Astrocyte (in vitro differentiated cells and primary cell): ENCODE measurements around the gene NECTIN4. TPM values are rescaled to one million over a fixed set of nuclear protein-coding genes. Genes with fewer than 3 reads are reported as not detected.

ENCODE experiments used
- DNase-seq: peaks from one replicate; pipeline ENCODE4 v3.0.0-alpha.2; 2010; ENCODE audit warnings: low read depth
- FAIRE-seq: peaks from 2 replicates; lab custom pipeline; 2011; peaks lifted over from hg19 to GRCh38; lab: Jason Lieb, UNC
- H2AFZ ChIP-seq: 2 replicates; pipeline ENCODE4 v1.6.0; 2012; ENCODE audit warnings: low read depth, low read length, inconsistent platforms
- H3K27ac ChIP-seq: 2 replicates; pipeline ENCODE4 v1.5.1; 2011; ENCODE audit warnings: low read depth, low read length, inconsistent platforms
- H3K27me3 ChIP-seq: 2 replicates; pipeline ENCODE4 v1.6.0; 2011; ENCODE audit warnings: low read length, inconsistent platforms; ENCODE audit not compliant: insufficient read depth
- H3K36me3 ChIP-seq: 2 replicates; pipeline ENCODE4 v1.5.1; 2011; ENCODE audit warnings: low read length, inconsistent platforms; ENCODE audit not compliant: insufficient read depth
- H3K4me1 ChIP-seq: 2 replicates; pipeline ENCODE4 v1.5.1; 2011; ENCODE audit warnings: low read length, inconsistent platforms; ENCODE audit not compliant: insufficient read depth
- H3K4me2 ChIP-seq: 2 replicates; pipeline ENCODE4 v1.6.0; 2012; ENCODE audit warnings: low read length, inconsistent platforms
- H3K4me3 ChIP-seq: 2 replicates; pipeline ENCODE4 v1.5.1; 2011; ENCODE audit warnings: low read depth, mild to moderate bottlenecking, low read length, inconsistent platforms; ENCODE audit not compliant: insufficient read depth
- H3K79me2 ChIP-seq: 2 replicates; pipeline ENCODE4 v1.6.0; 2012; ENCODE audit warnings: mild to moderate bottlenecking, low read length, inconsistent platforms; ENCODE audit not compliant: insufficient read depth
- H3K9ac ChIP-seq: 2 replicates; pipeline ENCODE4 v1.6.0; 2012; ENCODE audit warnings: mild to moderate bottlenecking, low read length, inconsistent platforms
- H3K9me3 ChIP-seq: 2 replicates; pipeline ENCODE4 v1.5.1; 2012; ENCODE audit warnings: low read depth, mild to moderate bottlenecking, low read length, inconsistent platforms; ENCODE audit not compliant: insufficient read depth
- H4K20me1 ChIP-seq: 2 replicates; pipeline ENCODE4 v1.6.0; 2012; ENCODE audit warnings: low read length, inconsistent platforms; ENCODE audit not compliant: insufficient read depth
- H3K27ac Mint-ChIP-seq: one replicate; pipeline ENCODE4 v1.8.0; 2021; ENCODE audit warnings: mild to moderate bottlenecking, mixed read lengths; ENCODE audit not compliant: unreplicated experiment
- H3K27me3 Mint-ChIP-seq: one replicate; pipeline ENCODE4 v1.8.0; 2021; ENCODE audit warnings: low read depth, mixed read lengths; ENCODE audit not compliant: unreplicated experiment
- H3K36me3 Mint-ChIP-seq: one replicate; pipeline ENCODE4 v1.8.0; 2021; ENCODE audit warnings: low read depth, mixed read lengths; ENCODE audit not compliant: unreplicated experiment
- H3K4me1 Mint-ChIP-seq: one replicate; pipeline ENCODE4 v1.8.0; 2021; ENCODE audit warnings: low read depth, mixed read lengths; ENCODE audit not compliant: unreplicated experiment
- H3K4me3 Mint-ChIP-seq: one replicate; pipeline ENCODE4 v1.8.0; 2021; ENCODE audit warnings: mild to moderate bottlenecking, moderate library complexity, mixed read lengths; ENCODE audit not compliant: unreplicated experiment
- H3K9me3 Mint-ChIP-seq: one replicate; pipeline ENCODE4 v1.8.0; 2021; ENCODE audit warnings: mild to moderate bottlenecking, mixed read lengths; ENCODE audit not compliant: unreplicated experiment
- CTCF ChIP-seq: IDR thresholded peaks from 2 replicates; pipeline ENCODE4 v1.5.1; 2011; ENCODE audit warnings: low read depth, mild to moderate bottlenecking, inconsistent platforms, low read length, moderate library complexity; ENCODE audit not compliant: insufficient read depth
- EZH2 ChIP-seq: IDR thresholded peaks from 2 replicates; pipeline ENCODE4 v1.6.1; 2012; ENCODE audit warnings: mild to moderate bottlenecking, low read length, inconsistent platforms; ENCODE audit not compliant: insufficient read depth
- total RNA-seq: library from RNA; stranded (reverse); gene quantifications from 2 replicates; pipeline ENCODE4 v1.2.1, GENCODE V29; 2021

The NECTIN4 gene
- total RNA-seq, 1 donor from 2014 or later, result 1.9 TPM

- Histone ChIP-seq H3K27me3 (no peaks in the 10 kb centered on the region), H3K4me3 (peak within 1 kb of the TSS; percentile 55), H3K9me3 (no peaks in the 10 kb centered on the region), H4K20me1 (peaks cover 38% of the 10 kb centered on the region), H3K4me1 (peaks cover 15% of the 10 kb centered on the region), H2AFZ (peak within 1 kb of the TSS; percentile 20), H3K36me3 (peaks cover 15% of the 10 kb centered on the region), H3K4me2 (peak within 1 kb of the TSS; percentile 90), H3K9ac (peak within 1 kb of the TSS; percentile 67), H3K79me2 (peaks cover 12% of the 10 kb centered on the region), H3K27ac (no peak within 1 kb of the TSS)
- H3K4me1 Mint-ChIP-seq, result peaks cover 19% of the 10 kb centered on the region
- H3K9me3 Mint-ChIP-seq, result no peaks in the 10 kb centered on the region
- FAIRE-seq (no peak), DNase-seq (peak; percentile 78)
- H3K27me3 Mint-ChIP-seq, result no peaks in the 10 kb centered on the region
- no peak for TF ChIP-seq EZH2
- no peak for TF ChIP-seq CTCF
- H3K4me3 Mint-ChIP-seq, result peak within 1 kb of the TSS; percentile 86
- peak within 1 kb of the TSS; percentile 86 for H3K27ac Mint-ChIP-seq
- H3K36me3 Mint-ChIP-seq, result peaks cover 3% of the 10 kb centered on the region
Observed at GRCh38 chr1:161098210-161099068, 9.1 kb upstream of the NECTIN4 start, which contains the start of gene KLHDC9. Gene KLHDC9 (plus strand): TSS chr1:161098361. CDS start chr1:161098536, 175 bp downstream.

- peaks cover 8% of the 10 kb centered on the region for H3K36me3 ChIP-seq
- H3K4me1 Mint-ChIP-seq, result peaks cover 38% of the 10 kb centered on the region
- DNase-seq (no peak), FAIRE-seq (no peak)
- H4K20me1 ChIP-seq, result peaks cover 21% of the 10 kb centered on the region
- H3K36me3 Mint-ChIP-seq, result no peaks in the 10 kb centered on the region
- no peak for TF ChIP-seq CTCF
- no peak for TF ChIP-seq EZH2
- no peaks in the 10 kb centered on the region for H3K9me3 Mint-ChIP-seq
- no peaks in the 10 kb centered on the region for H3K27me3 ChIP-seq
- no peaks in the 10 kb centered on the region for H3K79me2 ChIP-seq
- H3K4me3 ChIP-seq, result no peak overlapping the region
- H3K9ac ChIP-seq, result no peak overlapping the region
- H3K9me3 ChIP-seq, result no peaks in the 10 kb centered on the region
- no peak overlapping the region for H3K27ac Mint-ChIP-seq
- no peak overlapping the region for H3K4me3 Mint-ChIP-seq
- no peak overlapping the region for H3K4me2 ChIP-seq
- H3K27me3 Mint-ChIP-seq, result no peaks in the 10 kb centered on the region
- H2AFZ ChIP-seq, result no peak overlapping the region
- H3K27ac ChIP-seq, result no peak overlapping the region
- H3K4me1 ChIP-seq, result peaks cover 27% of the 10 kb centered on the region
Observed at GRCh38 chr1:161096530-161096929, 7.2 kb upstream of the NECTIN4 start.

GRCh38 chr1:161096015-161096414 is 6.7 kb upstream of the NECTIN4 start:
- no peak for TF ChIP-seq EZH2
- TF ChIP-seq CTCF, result no peak
- Histone ChIP-seq H3K9me3 (no peaks in the 10 kb centered on the region), H2AFZ (no peak overlapping the region), H4K20me1 (peaks cover 17% of the 10 kb centered on the region), H3K27me3 (no peaks in the 10 kb centered on the region), H3K4me2 (no peak overlapping the region), H3K4me3 (no peak overlapping the region), H3K79me2 (no peaks in the 10 kb centered on the region), H3K9ac (no peak overlapping the region), H3K36me3 (peaks cover 5% of the 10 kb centered on the region), H3K4me1 (peaks cover 27% of the 10 kb centered on the region), H3K27ac (no peak overlapping the region)
- Mint-ChIP-seq H3K4me3 (no peak overlapping the region), H3K27me3 (no peaks in the 10 kb centered on the region), H3K27ac (no peak overlapping the region), H3K4me1 (peaks cover 38% of the 10 kb centered on the region), H3K9me3 (no peaks in the 10 kb centered on the region), H3K36me3 (no peaks in the 10 kb centered on the region)
- no peak for FAIRE-seq
- no peak for DNase-seq
